Prostate gland (tissue), 2 donors: ENCODE results near the gene KLF4.

Experiments
- CTCF ChIP-seq, 4 experiments: fragments of 200-600 bp in 2 of 4; fragments of 450-650 bp in 2 of 4; sonication (generic) in 2 of 4; IDR thresholded peaks; 1 replicate in 3 of 4; 2 replicates in 1 of 4; pipeline ENCODE4 v1.5.1; 2016 to 2019; ENCODE audit warnings: antibody characterized with exemption in 4 of 4, mild to moderate bottlenecking in 2 of 4, moderate library complexity in 2 of 4
- POLR2A ChIP-seq: fragments of 450-650 bp; IDR thresholded peaks from one replicate; pipeline ENCODE4 v1.6.1; 2016; ENCODE audit warnings: antibody characterized with exemption, mild to moderate bottlenecking

GRCh38 chr9:107487521-107488374, 1.8 kb downstream of the KLF4 start:
- no peak for TF ChIP-seq POLR2A
- peak; percentile 43 to 81 (median 72) for TF ChIP-seq CTCF (IDR thresholded peaks at IDR 0.05)
